ENCODE measurements around the gene HOMEZ. TPM values are rescaled to one million over a fixed set of nuclear protein-coding genes. Genes with fewer than 3 reads are reported as not detected.

HOMEZ gene
- total RNA-seq, 1 experiment from 2014 or later = 18.2 TPM

DNA sequence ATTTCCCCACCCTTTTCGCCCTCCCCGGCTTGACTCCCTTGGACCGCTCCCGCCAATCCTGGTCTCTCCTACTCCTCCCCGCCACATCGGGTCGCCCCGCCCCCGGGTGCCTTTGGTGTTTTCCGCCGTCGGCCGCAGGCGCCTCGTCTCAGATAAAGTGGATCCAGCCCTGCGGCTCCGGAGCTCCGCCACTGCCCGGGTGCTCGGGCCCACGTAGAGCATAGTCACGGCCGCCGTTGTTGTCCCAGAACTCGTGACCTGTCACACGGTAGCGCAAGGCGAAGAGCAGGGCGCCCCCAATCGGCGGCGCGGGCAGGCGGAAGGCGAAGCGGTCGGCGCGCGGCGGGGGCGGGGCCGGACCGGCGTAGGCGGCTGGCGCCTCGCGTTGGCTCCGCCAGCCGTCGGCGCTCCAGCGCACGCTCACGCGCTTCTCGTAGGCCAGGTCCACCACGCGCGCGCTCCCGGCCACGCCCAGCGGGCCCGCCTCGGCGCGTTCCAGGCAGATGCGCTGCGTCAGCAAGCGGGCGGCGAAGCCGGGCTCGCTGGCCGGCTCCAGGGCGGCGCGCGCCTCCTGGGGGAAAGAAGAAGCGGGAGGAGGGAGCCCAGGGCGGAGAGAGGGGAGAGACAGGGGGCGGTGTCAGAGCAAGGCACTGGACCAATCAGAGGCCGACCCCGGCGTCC is 15.5 kb upstream of the HOMEZ start (continued):
- TF ChIP-seq, protein P1, sequence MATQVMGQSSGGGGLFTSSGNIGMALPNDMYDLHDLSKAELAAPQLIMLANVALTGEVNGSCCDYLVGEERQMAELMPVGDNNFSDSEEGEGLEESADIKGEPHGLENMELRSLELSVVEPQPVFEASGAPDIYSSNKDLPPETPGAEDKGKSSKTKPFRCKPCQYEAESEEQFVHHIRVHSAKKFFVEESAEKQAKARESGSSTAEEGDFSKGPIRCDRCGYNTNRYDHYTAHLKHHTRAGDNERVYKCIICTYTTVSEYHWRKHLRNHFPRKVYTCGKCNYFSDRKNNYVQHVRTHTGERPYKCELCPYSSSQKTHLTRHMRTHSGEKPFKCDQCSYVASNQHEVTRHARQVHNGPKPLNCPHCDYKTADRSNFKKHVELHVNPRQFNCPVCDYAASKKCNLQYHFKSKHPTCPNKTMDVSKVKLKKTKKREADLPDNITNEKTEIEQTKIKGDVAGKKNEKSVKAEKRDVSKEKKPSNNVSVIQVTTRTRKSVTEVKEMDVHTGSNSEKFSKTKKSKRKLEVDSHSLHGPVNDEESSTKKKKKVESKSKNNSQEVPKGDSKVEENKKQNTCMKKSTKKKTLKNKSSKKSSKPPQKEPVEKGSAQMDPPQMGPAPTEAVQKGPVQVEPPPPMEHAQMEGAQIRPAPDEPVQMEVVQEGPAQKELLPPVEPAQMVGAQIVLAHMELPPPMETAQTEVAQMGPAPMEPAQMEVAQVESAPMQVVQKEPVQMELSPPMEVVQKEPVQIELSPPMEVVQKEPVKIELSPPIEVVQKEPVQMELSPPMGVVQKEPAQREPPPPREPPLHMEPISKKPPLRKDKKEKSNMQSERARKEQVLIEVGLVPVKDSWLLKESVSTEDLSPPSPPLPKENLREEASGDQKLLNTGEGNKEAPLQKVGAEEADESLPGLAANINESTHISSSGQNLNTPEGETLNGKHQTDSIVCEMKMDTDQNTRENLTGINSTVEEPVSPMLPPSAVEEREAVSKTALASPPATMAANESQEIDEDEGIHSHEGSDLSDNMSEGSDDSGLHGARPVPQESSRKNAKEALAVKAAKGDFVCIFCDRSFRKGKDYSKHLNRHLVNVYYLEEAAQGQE (IDR thresholded peaks at IDR 0.05; ENCODE audit: low read depth) = no peak
- TF ChIP-seq CBX3 (IDR thresholded peaks at IDR 0.05; ENCODE audit: low read depth) (no peak), RAD21 (IDR thresholded peaks at IDR 0.05; ENCODE audit: low read depth) (no peak)

- Histone ChIP-seq H3K36me3 (ENCODE audit: control insufficient read depth in 1 of 2, insufficient read depth in 2 of 2, low read length in 2 of 2) (no peaks in the 10 kb centered on the region), H3K4me1 (ENCODE audit: control insufficient read depth in 1 of 2, insufficient read depth in 2 of 2, low read length in 2 of 2) (peaks cover 13 to 34% of the 10 kb centered on the region in 2 experiments), H3K9ac (ENCODE audit: low read length) (peak overlapping the region; percentile 82), H3K9me3 (ENCODE audit: control insufficient read depth in 1 of 2, insufficient read depth in 1 of 2, low read depth in 1 of 2, low read length in 2 of 2) (no peaks in the 10 kb centered on the region), H3K27ac (ENCODE audit: low read depth, low read length) (peak overlapping the region; percentile 96), H3K79me2 (ENCODE audit: insufficient read depth, low read length) (no peaks in the 10 kb centered on the region), H3K4me3 (replicated peaks in 1 of 2; ENCODE audit: low read depth in 1 of 2, low read length in 2 of 2) (peak overlapping the region; percentile 49 to 64), H3K9me2 (ENCODE audit: insufficient read depth) (no peaks in the 10 kb centered on the region), H4K20me1 (ENCODE audit: insufficient read depth) (no peaks in the 10 kb centered on the region), H3K27me3 (ENCODE audit: insufficient read depth, low read length) (no peaks in the 10 kb centered on the region), H2AFZ (ENCODE audit: low read depth, low read length, poor library complexity, severe bottlenecking) (no peak overlapping the region), H3K4me2 (ENCODE audit: low read length) (peak overlapping the region; percentile 95)
- TSS peak; percentile 76 for BruUV-seq (replicated peaks)
- ChIA-PET POLR2A (interaction anchor here (0.7 to 1.7 kb wide), 4 partner anchors 9 to 191 kb away, joined by 3 to 4 read pairs (median 3); partner anchors contain the start of gene PABPN1), RAD21 (ENCODE audit: low non-redundant PET in 1 of 2, low total read pairs in 2 of 2, uncharacterized antibody in 2 of 2, unreplicated experiment in 2 of 2) (interaction anchor here (0.6 to 1.1 kb wide), 2 partner anchors 57 to 180 kb away, joined by 3 to 8 read pairs; no protein-coding TSS in a partner anchor), CTCF (interaction anchor here (1.2 to 4.8 kb wide), 6 partner anchors 8 to 180 kb away, joined by 4 to 27 read pairs (median 10); partner anchors contain the start of genes HOMEZ and PABPN1)
- intact Hi-C loops (cut with micrococcal nuclease) = loop anchor here (10.0 kb wide), 1 partner anchor 316 kb away; the partner anchor contains the start of gene AJUBA
- no peak for ATAC-seq
- no peak for DNase-seq (ENCODE audit: low read depth, low spot score)
- TF ChIP-seq ELF1 (IDR thresholded peaks at IDR 0.05; ENCODE audit: borderline replicate concordance, low read depth) (no peak), CBX3 (IDR thresholded peaks at IDR 0.05; ENCODE audit: low read depth) (no peak), YY1 (IDR thresholded peaks at IDR 0.05; ENCODE audit: extremely low read depth, insufficient replicate concordance, low read depth, low read length) (no peak), EGR1 (IDR thresholded peaks at IDR 0.05; ENCODE audit: low read depth) (no peak), CEBPB (IDR thresholded peaks at IDR 0.05; ENCODE audit: low read depth) (no peak), RAD21 (IDR thresholded peaks at IDR 0.05; ENCODE audit: low read depth) (no peak), ZFX (IDR thresholded peaks at IDR 0.05) (no peak), EZH2 (IDR thresholded peaks at IDR 0.05) (no peak), FOSL1 (IDR thresholded peaks at IDR 0.05; ENCODE audit: low read depth) (no peak), EZH2phosphoT487 (IDR thresholded peaks at IDR 0.05; ENCODE audit: borderline replicate concordance) (no peak)
- TF ChIP-seq, protein P1 (IDR thresholded peaks at IDR 0.05; ENCODE audit: low read depth) = no peak
- TF ChIP-seq, protein P2, sequence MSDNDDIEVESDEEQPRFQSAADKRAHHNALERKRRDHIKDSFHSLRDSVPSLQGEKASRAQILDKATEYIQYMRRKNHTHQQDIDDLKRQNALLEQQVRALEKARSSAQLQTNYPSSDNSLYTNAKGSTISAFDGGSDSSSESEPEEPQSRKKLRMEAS (IDR thresholded peaks at IDR 0.05) = no peak
- TF ChIP-seq, protein P3, sequence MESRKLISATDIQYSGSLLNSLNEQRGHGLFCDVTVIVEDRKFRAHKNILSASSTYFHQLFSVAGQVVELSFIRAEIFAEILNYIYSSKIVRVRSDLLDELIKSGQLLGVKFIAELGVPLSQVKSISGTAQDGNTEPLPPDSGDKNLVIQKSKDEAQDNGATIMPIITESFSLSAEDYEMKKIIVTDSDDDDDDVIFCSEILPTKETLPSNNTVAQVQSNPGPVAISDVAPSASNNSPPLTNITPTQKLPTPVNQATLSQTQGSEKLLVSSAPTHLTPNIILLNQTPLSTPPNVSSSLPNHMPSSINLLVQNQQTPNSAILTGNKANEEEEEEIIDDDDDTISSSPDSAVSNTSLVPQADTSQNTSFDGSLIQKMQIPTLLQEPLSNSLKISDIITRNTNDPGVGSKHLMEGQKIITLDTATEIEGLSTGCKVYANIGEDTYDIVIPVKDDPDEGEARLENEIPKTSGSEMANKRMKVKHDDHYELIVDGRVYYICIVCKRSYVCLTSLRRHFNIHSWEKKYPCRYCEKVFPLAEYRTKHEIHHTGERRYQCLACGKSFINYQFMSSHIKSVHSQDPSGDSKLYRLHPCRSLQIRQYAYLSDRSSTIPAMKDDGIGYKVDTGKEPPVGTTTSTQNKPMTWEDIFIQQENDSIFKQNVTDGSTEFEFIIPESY (IDR thresholded peaks at IDR 0.05; ENCODE audit: extremely low read depth, insufficient replicate concordance, low read length) = no peak
Observed at GRCh38 chr14:23300687-23301223, 14.8 kb upstream of the HOMEZ start.

Data from HCT116 (cell line).